ENCODE measurements around the gene ADCY1.

The ADCY1 gene

GRCh38 chr7:45578022-45578421 is 3.9 kb downstream of the ADCY1 start:
- DNase-seq = no peak

DNA sequence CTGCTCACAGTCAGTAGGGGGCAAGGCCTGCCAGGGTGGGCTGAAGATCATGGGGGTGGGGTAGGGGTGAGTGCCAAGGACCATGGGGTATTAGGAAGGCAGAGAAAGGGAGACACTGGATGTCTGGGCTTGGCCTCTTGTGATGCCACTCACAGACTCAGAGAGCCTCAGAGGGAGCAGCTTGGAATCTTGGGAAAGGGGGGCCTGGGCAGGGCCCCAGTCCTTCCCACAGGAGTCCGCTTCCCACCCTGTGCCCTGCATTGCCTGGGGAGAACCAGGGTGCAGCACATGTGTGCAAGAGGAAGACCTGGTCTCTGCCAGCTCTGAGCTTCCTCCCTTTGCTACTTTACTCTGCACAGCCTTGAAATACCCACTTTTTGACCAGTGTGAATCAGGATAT is 4.3 kb downstream of the ADCY1 start:
- no peak for DNase-seq

DNA sequence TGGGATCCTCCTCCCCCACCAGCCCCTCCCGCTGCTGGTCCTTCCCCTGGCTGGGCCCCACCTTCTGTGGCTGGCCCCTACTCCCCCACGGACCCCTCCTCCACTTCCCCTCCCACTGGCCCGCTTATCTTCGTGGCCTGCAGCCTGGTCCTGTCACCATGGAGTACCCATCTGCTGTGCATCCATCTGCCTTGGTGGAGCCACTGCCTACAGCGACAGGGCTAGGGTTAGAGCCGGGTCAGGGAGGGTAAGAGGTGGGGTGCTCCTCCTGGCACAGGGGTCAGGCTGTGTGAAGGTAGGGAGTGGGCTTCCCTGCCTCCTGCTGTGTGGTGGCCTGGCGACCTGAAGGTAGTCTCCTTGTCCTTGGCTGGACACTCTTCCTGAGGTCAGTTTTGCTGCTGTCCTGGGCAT is 5.2 kb downstream of the ADCY1 start:
- DNase-seq = no peak

DNA sequence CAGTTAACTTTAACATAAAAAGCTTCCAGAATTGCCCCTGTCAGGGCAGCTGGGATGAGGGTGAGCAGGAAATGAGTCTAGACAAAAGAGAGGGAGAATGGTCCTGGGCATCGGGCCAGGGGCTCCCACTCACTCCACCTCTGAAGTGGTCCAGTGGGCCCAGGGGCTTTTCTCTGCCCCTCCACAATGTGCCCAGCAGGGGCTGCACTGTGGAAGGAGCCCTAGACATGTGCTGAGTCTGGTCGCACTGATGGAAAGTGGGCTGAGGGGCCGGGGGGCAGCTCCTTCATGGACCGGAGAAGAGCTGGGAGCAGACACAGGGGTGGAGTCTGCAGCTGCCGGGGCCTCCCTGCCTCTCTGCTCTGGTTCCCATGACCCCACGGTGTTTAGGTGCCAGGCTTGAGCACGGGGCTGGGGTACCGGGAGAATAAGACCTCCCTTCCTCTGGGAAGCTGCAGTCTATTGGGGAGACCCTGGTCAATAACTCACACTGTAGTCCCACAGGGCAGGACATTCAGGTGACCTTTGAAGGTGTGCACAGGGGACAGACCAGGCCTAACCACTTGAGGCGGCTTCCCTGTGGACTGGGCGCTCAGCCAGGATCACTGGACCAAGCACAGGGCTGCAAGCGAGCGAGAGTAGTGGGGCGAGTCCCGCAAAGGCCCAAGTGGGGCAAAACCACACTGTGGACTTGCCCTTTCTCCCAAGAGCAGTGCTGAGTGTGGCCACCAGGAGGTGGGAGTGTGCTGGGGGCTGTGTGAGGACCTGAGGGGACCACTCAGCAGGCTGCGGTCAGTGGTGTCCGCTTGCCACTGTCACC is 6.1 kb downstream of the ADCY1 start:
- DNase-seq = no peak

DNA sequence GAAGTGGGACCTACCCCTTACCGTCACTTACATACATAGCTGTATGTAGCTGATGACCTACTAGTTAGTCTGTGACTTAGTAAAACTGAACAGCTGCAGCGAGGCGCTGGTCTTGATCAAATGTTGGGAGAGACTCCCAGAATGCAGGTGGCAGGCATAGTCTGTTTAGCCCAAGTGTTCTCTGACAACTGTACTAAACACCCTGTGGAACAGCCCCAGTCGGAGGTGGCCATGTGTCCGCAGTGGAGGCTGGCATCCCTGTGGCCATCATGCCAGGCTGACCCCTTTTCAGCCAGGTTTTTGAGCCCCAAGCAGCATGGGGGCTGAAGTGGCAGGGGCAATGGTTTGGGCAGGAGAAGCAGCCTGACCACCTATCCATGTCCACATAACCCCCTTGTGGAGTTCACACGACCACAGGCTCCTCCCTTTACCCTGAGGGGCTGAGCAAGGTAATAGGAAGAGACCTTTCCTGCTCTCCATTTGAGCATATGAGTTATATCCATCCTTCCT is 7.2 kb downstream of the ADCY1 start:
- DNase-seq = no peak

DNA sequence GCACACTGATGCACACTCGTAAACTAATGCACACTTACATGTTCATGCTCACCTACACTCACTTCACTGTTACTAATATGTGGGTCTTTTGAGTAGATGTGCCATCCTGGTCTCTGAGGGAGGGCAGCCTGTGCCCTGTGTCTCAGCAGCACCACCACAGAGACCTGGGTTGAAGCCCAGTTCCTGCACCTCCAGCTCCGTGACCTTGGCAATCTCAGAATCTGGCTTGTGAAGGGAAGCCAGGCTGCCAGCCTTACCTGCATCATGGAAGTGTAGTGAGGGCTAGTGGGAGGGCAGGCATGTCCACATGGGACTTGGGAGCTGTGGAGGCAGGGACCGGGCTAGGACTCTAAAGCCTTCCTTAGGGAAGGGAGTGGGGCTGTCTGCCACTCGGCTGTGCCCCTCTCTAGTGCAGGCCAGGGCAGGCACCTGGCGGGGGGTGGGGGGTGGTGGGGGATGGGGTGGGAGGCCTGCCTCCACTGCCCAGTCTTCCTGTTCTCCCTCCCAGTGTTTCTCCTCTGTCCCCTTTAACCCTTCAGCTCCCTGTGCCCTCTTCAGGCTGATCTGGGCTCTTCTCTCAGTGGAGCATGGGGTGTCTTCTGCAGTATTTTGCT is 8.1 kb downstream of the ADCY1 start:
- DNase-seq = no peak

DNA sequence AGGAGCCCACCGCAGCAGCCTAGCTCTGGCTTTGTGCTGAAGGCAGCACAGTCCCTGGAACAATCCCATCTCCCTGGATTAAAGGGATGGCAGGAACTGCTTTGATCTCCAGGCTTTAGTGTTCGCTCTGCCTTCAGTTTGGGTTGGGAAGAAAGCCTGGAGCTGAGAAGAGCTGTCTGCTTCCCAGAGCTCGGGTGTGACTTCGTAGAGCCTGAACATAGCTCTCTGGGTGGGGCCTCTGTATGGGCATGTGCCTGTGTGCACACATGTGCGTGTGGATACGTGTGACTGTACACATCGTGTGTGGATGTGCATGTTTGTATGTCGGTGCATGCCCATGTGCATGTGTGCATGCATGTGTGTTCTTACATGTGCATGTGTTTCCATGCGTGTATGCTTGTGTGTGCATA is 8.7 kb downstream of the ADCY1 start:
- DNase-seq = no peak

- DNase-seq = no peak
Measured at GRCh38 chr7:45583296-45583695, 9.1 kb downstream of the ADCY1 start.

GRCh38 chr7:45584261-45585210 is 10.4 kb downstream of the ADCY1 start:
- no peak for DNase-seq

GRCh38 chr7:45585628-45586027 is 11.5 kb downstream of the ADCY1 start:
- no peak for DNase-seq

- DNase-seq = no peak
Measured at GRCh38 chr7:45586542-45587520, 12.7 kb downstream of the ADCY1 start.

DNA sequence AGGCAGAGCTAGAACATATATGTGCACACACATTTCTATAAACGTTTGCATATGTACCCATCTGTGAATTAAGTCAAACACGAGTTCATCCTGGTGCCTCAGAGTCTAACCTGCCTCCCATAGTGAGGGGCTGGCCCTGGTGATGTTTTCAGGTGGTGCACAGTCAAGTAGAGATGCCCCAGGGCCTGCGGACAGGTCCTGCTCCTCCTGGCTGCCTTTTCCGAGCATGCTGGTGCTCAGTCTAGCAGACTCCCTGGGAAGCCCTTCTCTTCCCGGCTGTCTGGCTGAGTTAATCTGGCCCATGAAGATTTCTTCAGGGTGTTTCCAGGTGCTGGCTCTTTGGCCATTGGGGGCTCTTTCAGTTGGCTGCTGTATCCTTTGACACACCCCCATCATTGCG is 14.3 kb downstream of the ADCY1 start:
- no peak for DNase-seq

- no peak for DNase-seq
Measured at GRCh38 chr7:45589061-45589460, 14.9 kb downstream of the ADCY1 start.

DNA sequence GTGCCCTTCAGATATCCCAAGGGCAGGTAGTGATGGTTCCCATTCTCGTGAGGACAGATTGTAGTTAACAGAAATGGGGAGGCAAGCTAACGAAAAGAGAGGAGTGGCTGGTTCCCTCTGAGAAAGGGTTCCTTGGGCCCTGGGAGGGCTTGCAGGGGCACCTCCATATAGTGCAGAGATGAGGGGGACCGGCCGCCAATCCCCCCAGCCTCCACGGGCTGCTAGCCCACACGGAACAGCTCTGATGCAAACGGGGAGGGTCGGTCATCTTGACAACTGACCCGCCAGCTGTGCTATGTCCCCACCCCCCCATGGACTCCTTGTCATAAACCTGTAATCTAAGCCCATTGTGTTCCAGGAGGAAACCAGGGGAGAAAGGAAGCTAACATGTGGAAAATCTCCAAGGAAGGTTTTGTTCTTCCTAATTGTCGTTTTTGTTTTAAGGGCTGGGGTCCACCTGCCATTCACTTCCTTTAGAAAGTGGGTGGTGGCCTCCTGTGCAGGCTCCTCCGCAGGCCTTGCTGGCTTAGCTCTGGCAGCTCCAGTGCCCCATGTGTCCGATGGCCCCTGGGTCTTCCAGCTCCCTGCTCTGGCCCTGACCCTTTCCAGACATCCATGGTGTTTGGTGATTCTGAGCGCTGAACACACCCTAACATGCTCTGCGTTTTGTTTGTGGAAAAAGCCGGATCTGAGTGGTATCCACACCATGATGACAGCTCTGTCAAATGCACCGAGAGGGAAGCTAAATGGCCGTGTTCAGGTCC is 15.9 kb downstream of the ADCY1 start:
- DNase-seq = no peak

DNA sequence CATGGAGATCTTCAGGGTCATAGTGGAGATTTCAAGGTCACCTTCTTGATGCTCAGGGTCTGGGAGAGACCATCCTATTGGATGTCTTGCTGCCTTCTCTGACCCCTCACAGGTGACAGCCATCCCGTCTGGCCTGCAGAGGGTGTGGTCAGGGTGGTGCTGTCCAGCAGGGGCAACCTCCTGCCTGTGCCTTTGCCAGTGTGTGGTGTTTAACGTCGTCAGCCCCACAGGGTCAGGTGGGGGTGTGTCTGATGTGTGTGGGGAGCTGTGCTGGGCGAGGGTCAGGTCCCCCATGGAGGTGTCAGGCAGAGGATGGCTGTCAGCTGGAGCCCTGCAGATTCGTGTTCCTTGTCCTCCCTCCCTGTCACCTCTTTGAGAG is 16.5 kb downstream of the ADCY1 start:
- DNase-seq = no peak

- DNase-seq = no peak
Measured at GRCh38 chr7:45591101-45591906, 17.1 kb downstream of the ADCY1 start.

- DNase-seq = no peak
Measured at GRCh38 chr7:45592230-45592991, 18.2 kb downstream of the ADCY1 start.

DNA sequence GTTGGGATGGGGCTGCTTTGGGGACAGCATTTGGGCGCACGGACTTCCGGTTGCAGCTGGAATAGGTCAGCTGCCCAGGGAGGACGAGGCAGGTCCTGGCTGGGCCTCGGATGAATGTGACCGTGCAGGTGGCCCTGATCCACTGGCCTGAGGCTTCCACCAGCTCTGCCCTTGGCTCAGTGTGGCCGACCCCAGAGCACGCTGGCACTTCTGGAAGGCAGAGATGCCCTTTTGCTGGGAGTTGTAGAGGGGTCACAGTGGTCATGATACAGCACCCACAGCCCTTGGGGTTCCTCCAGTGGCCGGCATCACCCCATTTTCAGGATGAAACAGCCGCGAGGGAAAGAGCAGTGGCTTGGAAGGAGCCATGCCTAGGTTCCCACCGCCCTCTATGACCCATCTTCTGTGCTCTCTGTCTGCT is 19.0 kb downstream of the ADCY1 start:
- no peak for DNase-seq

DNA sequence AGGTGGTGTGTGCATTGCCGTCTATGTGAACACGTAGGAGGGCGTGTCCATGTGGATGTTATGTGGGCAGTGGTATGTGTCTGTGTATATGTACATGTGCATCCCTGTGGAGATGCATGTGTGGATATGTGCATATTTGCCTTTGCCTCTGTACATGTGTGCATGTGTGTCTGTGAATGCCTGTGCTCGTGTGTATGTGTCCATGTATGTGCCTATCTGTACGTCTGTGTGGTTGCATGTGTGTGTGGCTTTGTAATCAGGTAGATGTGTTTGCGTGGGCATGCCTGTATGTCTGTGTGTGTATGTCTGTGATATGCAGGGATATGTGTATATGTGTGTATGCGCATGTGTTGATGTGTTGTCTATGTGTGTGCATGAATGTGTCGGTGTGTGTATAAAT is 19.7 kb downstream of the ADCY1 start:
- DNase-seq = no peak

Data from T-helper 2 cell (primary cell).